ENCODE data around the gene SIVA1.

Gene SIVA1

DNA sequence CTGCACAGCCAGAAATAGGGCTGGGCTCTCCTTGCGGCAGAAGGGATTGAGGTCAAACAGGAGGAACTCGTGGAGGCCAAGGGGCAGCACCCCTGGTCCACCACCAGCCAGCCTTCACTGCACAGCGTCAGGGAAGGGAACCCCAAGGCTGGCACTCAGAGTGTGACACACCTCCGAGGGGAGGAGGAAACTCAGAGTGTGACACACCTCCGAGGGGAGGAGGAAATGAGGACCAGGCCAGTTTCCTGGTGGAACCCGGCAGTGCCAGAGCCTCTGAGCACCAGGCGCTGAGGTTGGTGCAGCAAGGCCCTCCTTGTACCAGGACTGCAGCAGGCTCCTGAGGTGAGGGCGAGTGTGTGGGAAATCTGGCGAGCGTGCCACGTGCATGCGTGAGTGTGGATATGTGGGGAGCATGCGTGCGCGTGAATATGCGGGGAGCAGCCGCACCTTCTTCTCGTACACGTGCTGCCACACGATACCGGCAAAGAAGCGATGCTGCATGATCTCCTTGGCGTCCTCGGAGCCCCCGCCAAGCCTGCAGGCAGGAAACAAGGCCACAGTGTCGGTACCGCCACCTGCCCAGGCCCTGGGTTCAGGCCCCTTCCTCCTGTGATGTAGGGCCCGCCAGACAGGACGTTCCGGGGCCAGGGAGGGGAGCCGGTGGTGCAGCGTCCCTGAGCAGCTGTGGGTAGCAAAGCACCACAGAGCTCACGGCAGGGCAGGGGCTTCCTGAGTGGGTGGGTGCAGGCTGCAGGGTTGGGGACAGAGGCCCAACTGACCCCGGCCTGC lies 19.2 kb downstream of the SIVA1 start:
- TF ChIP-seq POLR2A (IDR thresholded peaks at IDR 0.05; ENCODE audit: low read length): no peak
- no peak for TF ChIP-seq GATA1 (IDR thresholded peaks at IDR 0.05; ENCODE audit: low read depth, low read length)
- DNase-seq: no peak

DNA sequence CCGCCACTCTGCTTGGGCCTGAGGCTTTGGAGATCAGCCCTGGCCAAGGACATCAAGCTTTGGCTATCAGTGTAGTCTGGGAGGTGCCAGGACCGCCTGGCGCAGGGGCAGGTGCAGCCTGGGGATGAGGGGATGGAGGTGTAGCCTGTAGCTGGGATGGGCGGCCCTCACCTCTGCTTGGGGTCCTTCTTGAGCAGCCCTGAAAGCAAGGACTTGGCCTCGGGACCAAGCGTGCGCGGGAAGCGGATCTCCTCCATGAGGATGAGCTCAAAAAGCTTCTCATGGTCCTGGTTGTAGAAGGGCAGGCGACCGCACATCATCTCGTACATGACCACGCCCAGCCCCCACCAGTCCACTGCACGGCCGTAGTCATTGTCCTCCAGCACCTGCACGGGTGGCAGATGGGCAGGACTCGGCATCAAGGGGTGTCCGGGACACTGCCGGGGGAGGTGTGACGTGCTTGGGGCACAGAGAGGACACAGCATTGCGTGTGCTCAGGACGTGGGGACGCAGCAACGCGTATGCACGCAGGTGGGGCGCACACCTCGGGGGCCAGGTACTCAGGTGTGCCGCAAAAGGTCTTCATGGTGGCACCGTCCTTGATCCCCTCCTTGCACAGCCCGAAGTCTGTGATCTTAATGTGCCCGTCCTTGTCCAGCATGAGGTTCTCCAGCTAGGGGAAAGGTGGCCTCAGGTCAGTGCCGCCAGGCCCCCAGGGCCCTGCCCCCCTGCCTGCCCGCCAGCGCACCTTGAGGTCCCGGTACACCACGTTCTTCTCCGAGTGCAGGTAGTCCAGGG lies 20.0 kb downstream of the SIVA1 start:
- TF ChIP-seq GATA1 (IDR thresholded peaks at IDR 0.05; ENCODE audit: low read depth, low read length): no peak
- no peak for TF ChIP-seq POLR2A (IDR thresholded peaks at IDR 0.05; ENCODE audit: low read length)
- DNase-seq: no peak

GRCh38 chr14:104773505-104774452 lies 20.8 kb downstream of the SIVA1 start:
- TF ChIP-seq POLR2A (IDR thresholded peaks at IDR 0.05; ENCODE audit: low read length) (no peak), GATA1 (IDR thresholded peaks at IDR 0.05; ENCODE audit: low read depth, low read length) (no peak)
- peak in 1 of 2 experiments; percentile 12 for DNase-seq

GRCh38 chr14:104774453-104775072 lies 21.6 kb downstream of the SIVA1 start:
- no peak for DNase-seq
- no peak for TF ChIP-seq GATA1 (IDR thresholded peaks at IDR 0.05; ENCODE audit: low read depth, low read length)
- no peak for TF ChIP-seq POLR2A (IDR thresholded peaks at IDR 0.05; ENCODE audit: low read length)

GRCh38 chr14:104775073-104775489 lies 22.1 kb downstream of the SIVA1 start:
- DNase-seq: no peak
- no peak for TF ChIP-seq GATA1 (IDR thresholded peaks at IDR 0.05; ENCODE audit: low read depth, low read length)
- TF ChIP-seq POLR2A (IDR thresholded peaks at IDR 0.05; ENCODE audit: low read length): no peak

DNA sequence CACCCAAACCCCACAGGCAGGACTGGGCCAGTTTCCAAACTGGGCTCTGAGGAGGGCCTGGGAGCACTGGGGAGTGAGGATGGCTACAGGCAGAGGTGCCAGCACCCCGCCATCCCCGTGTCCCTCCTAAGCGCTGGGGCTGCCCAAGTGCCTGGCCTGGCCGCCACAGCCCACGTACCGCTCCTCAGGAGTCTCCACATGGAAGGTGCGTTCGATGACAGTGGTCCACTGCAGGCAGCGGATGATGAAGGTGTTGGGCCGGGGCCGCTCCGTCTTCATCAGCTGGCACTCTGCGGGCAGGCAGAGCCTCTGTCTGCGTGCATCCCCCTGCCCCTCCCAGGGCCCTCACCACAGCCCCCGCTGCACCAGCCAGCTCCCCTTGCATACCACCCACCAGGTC lies 23.5 kb downstream of the SIVA1 start:
- no peak for DNase-seq
- TF ChIP-seq GATA1 (IDR thresholded peaks at IDR 0.05; ENCODE audit: low read depth, low read length) (no peak), POLR2A (IDR thresholded peaks at IDR 0.05; ENCODE audit: low read length) (no peak)

DNA sequence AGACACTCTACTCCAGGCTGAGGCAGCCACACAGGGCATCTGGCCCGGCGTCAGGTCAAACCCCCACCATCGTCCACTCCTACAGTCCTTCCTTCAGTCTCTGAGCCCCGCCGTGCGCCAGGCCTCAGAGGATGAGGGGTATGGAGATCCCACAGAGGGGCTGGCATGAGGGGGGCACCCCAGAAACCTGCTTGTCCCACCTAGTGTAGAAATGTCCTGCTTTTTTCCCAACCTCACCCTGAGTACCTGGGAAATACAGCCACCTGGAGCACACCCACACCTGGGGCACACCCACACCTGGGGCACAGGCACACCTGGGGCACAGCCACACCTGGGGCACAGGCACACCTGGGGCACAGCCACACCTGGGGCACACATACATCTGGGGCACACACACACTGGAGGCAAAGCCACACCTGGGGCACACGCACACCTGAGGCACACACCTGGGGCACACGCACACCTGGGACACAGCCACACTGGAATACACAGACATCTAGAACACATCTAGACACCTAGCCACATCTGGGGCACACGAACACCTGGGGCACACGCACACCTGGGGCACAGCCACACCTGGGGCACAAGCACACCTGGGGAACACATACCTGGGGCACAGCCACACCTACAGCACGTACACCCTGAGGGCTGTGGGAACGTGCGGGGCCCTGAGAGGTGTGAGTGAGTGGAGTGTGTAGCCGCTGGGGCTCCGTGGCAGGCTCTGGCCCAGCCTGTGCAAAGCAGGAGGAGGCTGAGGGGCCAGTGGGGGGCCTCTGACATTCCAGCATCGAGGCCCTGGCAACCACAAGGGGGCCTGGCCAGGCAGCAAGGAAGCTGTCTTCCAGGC lies 24.2 kb downstream of the SIVA1 start:
- DNase-seq: peak in 1 of 2 experiments; percentile 20
- TF ChIP-seq GATA1 (IDR thresholded peaks at IDR 0.05; ENCODE audit: low read depth, low read length): no peak
- no peak for TF ChIP-seq POLR2A (IDR thresholded peaks at IDR 0.05; ENCODE audit: low read length)

GRCh38 chr14:104777808-104778249 lies 24.9 kb downstream of the SIVA1 start:
- no peak for DNase-seq
- TF ChIP-seq POLR2A (IDR thresholded peaks at IDR 0.05; ENCODE audit: low read length) (no peak), GATA1 (IDR thresholded peaks at IDR 0.05; ENCODE audit: low read depth, low read length) (no peak)

GRCh38 chr14:104778694-104779331 lies 25.9 kb downstream of the SIVA1 start:
- DNase-seq: no peak

GRCh38 chr14:104779776-104780512 lies 27.0 kb downstream of the SIVA1 start:
- TF ChIP-seq GATA1 (IDR thresholded peaks at IDR 0.05; ENCODE audit: low read depth, low read length) (no peak), POLR2A (IDR thresholded peaks at IDR 0.05; ENCODE audit: low read length) (no peak)

More at GRCh38 chr14:104778694-104779331, 25.9 kb downstream of the SIVA1 start:
- TF ChIP-seq POLR2A (IDR thresholded peaks at IDR 0.05; ENCODE audit: low read length) (no peak), GATA1 (IDR thresholded peaks at IDR 0.05; ENCODE audit: low read depth, low read length) (no peak)

GRCh38 chr14:104780513-104781030 lies 27.6 kb downstream of the SIVA1 start:
- no peak for TF ChIP-seq POLR2A (IDR thresholded peaks at IDR 0.05; ENCODE audit: low read length)
- no peak for TF ChIP-seq GATA1 (IDR thresholded peaks at IDR 0.05; ENCODE audit: low read depth, low read length)
- no peak for DNase-seq

More at GRCh38 chr14:104779776-104780512, 27.0 kb downstream of the SIVA1 start:
- DNase-seq: no peak

Data from erythroblast (primary cell).